GM21786 (cell line): ENCODE data around the gene CDC45.

Source experiments
- ATAC-seq: cut with Tn5 transposase; IDR thresholded peaks from one replicate; pipeline ENCODE4 v1.9.1; 2021; ENCODE audit not compliant: unreplicated experiment

CDC45 gene

GRCh38 chr22:19447330-19448075, 32.2 kb upstream of the CDC45 start, which contains the start of gene C22orf39:
C22orf39 (minus strand) TSS chr22:19447711; CDS start chr22:19447688, 23 bp downstream.
- peak; percentile 75 for ATAC-seq

GRCh38 chr22:19448076-19448607, 31.6 kb upstream of the CDC45 start:
- peak; percentile 20 for ATAC-seq

DNA sequence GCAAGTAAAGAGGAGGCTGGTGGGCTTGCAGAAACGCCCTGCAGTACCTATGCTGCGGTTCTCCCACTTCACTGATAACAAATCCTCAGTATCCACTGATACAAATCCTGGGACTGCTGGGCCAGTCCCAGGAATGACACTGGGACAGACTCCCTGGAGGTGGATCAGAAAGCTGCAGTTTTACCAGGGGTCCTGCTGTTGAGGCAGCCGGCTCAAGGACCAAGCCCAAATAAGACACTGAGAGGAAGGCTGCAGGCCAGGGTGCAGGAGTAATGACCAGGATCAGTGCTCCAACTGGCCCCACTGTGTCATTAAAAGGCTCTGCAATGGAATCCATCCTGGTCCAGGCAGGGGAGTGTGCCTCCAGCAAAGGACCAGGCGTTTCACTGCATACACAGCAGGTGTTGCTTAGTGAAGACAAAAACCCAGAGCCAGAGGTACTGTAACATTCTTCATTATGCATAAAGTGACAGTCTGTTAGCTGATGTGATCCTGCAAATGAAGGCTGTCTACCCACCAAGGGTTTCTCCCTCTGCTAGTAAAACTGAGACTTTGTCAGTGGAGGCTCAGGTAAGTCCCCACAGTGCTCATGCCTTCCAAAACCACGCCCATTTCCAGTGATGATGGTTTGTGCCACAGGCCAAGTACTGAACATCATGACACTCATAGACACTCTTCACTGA, 30.8 kb upstream of the CDC45 start:
- ATAC-seq: peak; percentile 36

GRCh38 chr22:19449422-19449767, 30.3 kb upstream of the CDC45 start:
- ATAC-seq: no peak

DNA sequence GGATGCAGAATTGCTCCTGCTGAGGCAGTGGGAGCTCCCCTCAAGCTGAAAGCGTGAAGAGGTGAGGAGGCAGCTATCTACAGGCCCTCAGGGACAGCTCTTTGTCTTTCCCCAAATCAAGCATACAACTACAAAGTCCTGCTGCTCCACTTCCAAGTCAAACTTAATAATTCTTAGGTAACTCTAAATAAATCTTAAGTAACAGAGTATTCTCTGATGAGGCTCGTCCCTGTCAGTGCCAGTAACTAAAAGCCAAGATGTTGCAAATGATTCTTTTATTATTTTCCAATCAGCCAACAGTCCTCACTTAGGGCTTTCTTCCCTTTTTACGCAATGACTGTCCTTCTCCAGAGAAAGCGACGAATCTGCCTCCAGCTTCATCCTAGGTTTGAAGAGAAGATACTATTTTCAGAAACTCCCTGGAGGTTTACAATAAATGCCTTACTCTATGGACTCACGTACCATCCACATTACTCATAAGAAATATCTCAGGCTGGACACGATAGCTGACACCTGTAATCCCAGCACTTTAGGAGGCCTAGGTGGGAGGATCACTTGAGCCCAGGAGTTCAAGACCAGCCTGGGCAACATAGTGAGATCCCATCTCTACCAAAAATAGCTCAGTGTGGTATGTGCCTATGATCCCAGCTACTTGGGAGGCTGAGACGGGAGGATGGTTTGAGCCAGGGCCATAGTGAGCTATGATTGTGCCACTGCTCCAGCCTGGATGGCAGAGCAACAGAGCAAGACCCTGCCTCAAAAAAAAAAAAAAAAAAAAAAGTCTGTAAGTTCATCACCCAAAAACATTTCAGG, 29.2 kb upstream of the CDC45 start:
- no peak for ATAC-seq

GRCh38 chr22:19451570-19451969, 28.1 kb upstream of the CDC45 start:
- ATAC-seq: no peak

GRCh38 chr22:19453718-19454117, 26.0 kb upstream of the CDC45 start:
- ATAC-seq: no peak

GRCh38 chr22:19454156-19454555, 25.6 kb upstream of the CDC45 start:
- no peak for ATAC-seq

GRCh38 chr22:19455033-19455432, 24.7 kb upstream of the CDC45 start:
- no peak for ATAC-seq

DNA sequence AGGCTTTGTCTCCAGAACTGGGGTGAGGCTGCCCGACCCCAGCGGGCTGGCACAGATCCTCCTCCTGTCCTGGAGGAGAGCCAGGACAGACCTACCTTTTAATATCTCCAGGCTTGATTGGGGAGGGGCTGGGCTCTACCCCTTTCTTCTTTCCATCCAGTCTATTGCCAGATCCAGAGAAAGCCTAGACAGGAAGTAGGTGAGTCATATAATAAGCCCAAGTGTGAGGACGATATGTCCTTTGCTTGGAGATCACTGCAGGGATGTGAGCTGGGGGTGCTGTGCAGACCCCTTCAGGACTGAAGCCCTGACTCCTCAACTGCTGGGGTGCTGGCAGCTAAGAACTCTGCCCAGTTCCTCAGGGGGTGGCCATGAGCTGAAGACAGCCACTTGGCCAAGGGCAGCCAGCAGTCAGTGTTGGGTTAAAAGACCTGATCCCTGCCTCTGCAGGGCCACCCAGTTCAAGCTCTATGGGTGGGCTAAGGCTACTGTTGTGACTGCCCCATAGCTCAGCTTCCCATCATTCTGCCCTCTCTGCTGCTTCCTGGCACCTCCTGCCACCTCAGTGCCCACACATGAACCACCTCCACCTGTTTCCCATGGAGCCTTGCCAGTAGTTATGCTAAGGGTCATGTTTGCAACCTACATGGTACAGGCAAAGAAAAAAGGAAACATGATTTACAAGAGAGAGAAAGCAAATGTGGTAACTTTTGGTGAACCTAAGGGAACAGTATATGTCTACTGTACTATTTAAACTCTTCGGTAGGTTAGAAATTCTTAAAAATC, 23.9 kb upstream of the CDC45 start:
- no peak for ATAC-seq

DNA sequence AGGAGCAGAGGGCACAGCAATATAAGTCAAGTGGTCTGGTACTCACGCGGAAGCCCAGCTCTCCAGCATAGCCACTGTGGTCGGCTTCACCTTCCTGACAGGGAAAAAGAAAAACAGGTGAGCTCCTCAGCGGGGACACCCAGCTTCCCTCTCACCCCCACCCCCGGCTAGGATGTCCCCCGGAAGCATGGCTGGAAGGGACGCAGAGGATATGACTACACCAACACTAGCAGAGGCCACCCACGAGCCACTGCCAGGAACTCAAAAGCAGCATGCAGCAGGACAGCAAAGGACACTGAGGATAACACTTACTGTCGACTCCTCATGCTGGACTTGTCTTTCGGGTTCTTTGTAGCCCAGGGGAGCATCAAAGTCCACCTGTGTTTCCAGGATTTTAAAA, 23.2 kb upstream of the CDC45 start:
- ATAC-seq: no peak

DNA sequence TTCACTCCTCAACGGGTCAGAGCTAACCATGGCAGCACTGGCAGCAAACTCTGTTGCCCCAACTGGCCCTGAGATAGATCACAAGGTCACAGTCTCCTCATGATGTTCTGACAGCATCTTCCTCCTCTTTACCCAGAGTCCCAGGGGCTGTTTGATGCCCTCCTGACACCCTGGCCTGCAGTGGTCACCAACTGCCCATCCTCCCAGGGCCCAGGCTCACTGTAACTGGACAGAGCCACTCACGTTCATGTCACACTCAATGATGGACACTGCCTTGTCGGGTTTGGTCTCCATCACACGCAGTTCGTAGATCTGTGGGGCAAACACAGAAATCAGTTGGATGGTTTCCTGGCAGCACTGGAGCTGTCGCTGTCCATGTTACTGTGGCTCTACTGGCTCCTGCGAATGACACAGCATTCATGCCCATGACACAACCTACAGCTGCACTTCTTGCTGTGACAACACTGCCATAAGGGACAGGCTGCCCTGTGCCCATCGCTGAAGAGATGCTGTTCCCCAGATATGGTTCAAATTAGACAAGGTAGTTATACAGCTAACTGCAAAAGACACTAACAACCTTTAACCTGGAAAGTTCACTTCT, 21.8 kb upstream of the CDC45 start:
- no peak for ATAC-seq

GRCh38 chr22:19460036-19460435, 19.7 kb upstream of the CDC45 start:
- ATAC-seq: no peak

DNA sequence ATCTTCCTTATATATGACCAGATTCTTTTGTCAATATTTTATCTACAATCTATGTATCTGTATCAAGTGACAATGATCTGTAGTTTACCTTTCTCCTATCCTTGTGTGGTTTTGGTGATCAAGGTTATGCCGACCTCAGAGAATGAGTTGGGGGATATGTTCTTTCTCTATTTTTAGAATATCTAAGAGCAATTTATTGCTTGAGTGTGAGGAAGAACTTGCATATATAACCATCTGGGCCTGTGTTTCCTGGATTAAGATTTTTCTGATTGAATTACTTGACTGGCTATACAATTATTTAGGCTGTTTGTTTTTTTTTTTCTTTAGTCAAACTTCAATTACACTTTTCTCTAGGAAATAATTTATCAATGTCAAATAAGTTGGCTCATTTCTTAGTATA, 18.2 kb upstream of the CDC45 start:
- ATAC-seq: no peak

GRCh38 chr22:19463008-19463407, 16.7 kb upstream of the CDC45 start:
- ATAC-seq: no peak

- ATAC-seq: no peak
Observed at GRCh38 chr22:19463491-19464469, 15.9 kb upstream of the CDC45 start.

GRCh38 chr22:19464546-19464945, 15.2 kb upstream of the CDC45 start:
- ATAC-seq: no peak

DNA sequence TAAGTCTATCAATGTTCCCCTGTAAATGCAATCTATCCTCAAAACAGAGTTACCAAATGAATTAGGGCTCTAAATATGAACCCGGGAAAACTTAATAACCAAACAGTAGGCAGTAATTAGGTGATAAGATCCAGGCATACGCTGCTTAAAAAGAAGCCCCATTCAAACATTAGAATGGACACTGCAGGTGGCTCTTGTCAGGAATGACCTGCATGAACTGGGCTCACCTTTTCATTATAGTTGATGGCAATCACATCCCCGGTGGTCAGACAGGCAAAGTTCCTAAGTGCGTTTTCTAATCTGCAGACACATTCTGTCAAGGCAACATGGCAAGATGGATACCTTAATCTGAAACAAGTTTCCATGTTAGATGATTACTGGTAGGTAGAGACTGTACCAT, 14.7 kb upstream of the CDC45 start:
- ATAC-seq: no peak

- ATAC-seq: no peak
Observed at GRCh38 chr22:19466126-19466716, 13.5 kb upstream of the CDC45 start.
